Left renal cortex interstitium (tissue), 4 donors: ENCODE measurements around the gene ACD. TPM values are rescaled to one million over a fixed set of nuclear protein-coding genes. Genes with fewer than 3 reads are reported as not detected.

Experiments used
- DNase-seq, 4 donors: peaks; one replicate each; pipeline ENCODE4 v3.0.0-alpha.2; 2013; ENCODE audit warnings: low read depth in 4 of 4, low spot score in 2 of 4, missing footprints in 1 of 4
- polyA plus RNA-seq, 4 donors: library from polyadenylated mRNA; unstranded; fragments of 120-200 nt; gene quantifications; one replicate each; pipeline ENCODE4 v1.2.1, GENCODE V29; 2013; ENCODE audit not compliant: insufficient read length in 4 of 4

ACD gene
- polyA plus RNA-seq, 4 donors = 20.2 to 31.8 (median 26.2) TPM

DNA sequence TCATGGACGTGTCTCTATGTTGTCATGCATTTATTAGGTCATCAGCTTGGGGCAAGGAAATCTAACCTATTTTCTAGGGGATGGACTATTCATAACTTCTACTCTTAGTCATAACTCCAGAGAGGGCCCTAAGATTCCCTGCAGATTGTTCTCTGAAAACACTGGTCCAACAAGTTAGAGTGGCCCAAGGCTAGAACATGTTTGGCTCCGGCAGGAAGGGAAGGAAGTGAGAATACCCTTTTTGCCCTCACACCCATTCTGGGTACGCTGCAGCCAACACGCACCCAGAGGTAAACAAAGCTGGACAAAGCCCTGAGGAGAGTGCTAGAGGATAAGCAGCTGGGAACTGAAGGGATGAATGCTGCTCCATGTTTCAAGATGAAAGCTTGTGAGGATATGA, 16.5 kb upstream of the ACD start:
- no peak for DNase-seq

DNA sequence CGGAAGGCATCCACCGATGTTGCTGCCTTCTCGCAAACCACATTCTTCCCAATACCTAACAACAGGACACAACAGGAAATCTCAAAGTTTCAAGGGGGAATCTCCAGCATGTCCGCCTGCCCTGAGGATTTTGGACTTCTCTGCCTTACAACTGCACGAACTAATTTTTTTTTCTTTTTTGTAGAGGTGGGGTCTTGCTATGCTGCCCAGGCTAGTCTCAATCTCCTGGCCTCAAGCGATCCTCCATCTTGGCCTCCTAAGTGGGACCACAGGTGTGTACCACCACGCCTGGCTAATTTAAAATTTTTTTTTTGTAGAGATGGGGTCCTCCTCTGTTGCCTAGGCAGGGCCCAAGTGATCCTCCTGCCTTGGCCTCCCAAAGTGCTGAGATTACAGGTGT, 15.9 kb upstream of the ACD start:
- no peak for DNase-seq

- no peak for DNase-seq
These were observed 15.5 kb upstream of the ACD start for GRCh38 chr16:67675579-67675935.

GRCh38 chr16:67674851-67675578, 15.0 kb upstream of the ACD start:
- DNase-seq = no peak

DNA sequence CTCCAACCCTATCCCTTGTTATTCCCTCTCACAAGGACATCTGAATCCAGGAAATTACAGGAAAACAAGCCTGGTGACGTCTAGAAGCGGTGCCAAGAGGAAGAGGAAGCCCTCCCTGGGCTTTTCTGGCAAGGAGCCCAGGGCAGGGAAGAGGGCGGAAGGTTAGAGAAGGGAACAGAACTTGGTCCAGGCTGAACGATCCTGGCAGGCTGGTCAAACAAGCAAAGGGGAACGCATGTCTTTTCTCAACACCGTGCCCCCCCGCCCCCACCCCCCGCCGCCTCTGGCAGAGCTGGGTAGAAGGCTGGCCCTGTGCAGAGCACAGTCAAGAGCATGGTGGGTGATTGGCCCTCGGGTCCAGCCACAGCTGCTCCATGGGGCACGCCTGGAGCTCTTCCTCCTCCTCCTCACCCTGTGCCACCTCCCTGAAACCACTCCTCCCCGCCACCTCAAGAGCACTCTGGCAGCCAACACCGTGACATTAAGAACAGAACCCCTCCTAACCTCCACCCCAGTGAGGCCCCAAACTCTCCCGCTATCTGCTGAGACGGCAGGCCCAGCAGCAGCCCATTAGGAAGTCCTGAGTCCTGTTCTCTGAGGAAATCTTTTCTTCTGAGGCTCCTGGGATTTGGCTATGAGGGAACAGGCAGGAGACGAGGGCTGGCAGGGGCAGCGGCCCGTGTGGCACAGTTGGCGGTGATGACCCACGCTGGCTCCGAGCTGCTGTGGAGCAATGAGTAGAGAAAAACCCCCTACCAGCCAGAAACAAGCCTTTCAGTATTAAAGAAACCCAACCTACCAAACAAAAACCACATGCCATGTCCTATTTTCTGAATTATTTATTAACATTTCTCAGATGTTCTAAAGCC, 13.9 kb upstream of the ACD start:
- DNase-seq = no peak

GRCh38 chr16:67672739-67673662, 12.9 kb upstream of the ACD start:
- DNase-seq = no peak

DNA sequence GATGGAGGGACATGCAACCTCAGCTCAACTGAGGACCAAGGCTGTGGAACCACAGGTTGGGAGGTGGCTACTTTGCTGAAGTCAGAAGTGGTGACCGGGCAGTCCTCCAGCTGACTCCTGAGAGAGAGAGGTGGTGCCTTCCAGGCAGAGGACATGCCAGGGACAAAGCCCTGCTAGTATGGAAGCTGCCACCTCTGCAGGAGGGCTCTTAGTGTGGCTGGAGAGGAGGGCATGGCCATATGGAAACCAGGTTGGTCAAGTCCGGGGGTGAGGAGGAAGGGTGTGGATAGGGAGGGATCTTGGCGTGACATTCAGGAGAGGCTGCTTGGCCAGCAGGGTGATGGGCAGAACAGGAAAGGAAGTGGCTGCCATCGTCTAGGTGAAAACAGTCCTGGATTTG, 12.2 kb upstream of the ACD start:
- no peak for DNase-seq

DNA sequence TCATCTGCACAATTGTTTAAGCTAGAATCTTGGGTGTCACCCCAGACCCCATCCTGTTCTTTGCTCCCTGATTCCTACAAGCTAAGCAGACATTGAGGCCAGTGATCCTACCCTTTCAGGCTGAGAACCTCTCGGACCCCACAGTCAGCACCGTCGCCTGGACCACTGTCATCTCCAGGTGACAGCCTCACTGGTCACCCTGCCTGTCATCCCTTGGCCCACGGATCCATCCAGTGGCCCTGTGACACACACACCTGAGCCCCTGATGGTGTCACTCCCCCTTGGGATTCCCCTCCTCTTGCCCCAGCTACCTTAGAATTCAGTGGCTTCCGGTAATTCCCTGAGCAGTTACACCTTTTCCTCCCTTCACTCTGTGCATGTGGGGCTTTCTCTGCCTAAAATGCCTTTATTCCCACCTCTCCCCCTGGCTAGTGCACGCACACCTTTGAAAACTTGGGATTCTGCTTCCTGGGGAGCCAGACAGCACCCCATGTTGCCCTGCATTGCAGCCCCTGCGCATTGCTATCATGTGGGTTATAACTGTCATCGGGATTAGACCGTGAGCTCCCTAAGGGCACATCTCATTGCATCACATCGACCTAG, 9.5 kb upstream of the ACD start:
- DNase-seq = no peak

- no peak for DNase-seq
These were observed 8.6 kb upstream of the ACD start for GRCh38 chr16:67668495-67669157.

DNA sequence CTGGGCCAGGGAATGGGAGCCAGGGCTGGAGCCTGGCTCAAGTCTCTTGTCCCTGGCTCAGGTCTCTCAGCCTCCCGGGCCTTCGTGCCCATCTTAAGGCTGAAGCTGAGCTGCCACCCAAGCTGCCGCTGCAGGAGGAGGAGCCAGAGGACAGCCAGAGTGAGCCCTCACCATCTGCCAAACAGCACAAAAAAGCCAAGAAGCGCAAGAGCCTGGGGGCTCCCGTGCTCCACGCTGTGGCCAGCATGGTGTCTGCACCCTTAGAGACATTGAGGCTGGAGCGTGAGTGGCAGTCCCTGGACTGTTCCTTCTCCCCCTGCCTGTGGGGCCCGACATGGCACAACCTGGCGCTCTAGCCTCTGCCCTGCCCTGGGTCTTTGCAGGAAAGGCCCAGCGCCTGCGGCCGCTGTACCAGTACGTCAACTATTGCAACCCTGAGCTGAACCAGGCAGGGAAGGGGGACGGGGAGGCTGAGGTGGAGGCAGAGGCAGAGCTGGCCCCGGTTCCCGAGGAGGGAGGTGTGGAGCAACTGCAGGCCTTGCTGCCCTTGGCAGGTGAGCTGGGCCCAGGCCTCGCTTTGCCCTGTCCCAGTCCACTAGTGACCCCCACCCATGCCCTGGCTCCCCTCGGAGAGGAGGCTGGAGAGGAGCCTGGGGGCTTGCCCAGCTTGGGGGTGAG, 7.9 kb upstream of the ACD start:
- peak in 3 of 4 donors; percentile 67 to 84 (median 68) for DNase-seq

DNA sequence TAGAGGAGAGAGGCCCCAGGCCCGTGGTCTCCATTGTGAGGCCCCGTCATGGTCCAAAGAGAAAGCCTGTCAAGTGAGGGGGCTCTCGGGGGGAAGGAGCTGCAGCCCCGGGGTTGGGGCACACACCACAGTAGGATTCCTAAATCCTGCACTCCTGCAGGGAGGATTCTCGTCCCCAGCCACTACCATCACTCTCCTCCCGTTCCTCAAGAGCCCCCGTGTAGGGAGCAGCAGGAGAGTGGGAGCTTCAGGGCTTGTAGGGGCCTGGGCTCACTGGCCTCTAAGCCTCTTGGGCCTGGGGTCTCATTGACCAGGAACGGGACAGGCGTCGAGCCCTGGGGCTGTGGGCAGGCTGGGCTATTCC, 7.4 kb upstream of the ACD start:
- DNase-seq = no peak

DNA sequence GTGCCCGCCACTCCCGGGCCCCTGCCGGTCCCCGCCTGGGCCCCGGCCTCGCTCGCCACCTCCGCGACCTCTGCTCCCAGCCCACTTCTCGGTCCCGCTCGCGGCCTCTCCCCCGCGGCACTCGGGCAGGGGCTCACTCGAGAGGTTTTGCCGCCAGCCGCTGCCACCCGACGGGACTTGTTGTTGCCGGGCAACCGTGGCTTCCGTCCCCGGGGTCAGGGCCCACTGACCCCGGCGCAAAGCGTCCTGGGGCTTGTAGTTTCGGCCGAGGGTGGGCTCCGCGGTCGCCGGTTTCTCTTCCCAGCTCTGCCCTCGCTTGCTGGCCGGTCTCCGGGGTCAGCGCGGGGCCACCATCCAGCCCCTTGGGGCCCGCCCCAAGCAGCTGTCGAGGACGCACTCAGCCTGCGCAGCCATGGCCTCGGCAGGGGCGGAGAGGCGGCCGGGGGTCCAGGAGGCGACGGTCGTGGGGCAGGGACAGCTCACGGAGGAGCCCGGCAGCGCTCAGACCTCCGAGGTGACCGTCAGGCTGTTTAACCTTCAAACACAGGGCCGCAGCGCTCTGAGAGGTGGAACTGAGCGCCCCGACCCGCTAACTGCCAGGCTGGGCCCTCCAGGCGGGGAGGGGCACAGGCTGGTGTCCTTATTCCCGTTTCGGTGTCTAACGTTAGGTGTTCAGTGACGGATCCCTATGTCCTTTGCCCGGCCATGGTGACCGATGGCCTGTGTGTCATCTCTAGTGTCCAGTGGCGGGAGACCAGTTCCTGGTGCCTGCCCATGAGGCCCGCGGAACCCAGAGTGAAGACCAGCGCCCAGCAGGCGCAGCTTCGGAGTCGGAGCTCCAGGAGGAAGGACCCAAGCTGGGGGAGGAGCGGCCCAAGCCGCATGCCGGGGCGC, 6.7 kb upstream of the ACD start, which contains the start of the genes C16orf86 and ENKD1:
C16orf86 (plus strand) TSS at position 256 of the 894 bp plus-strand sequence; CDS start at position 413, 157 bp downstream.
ENKD1 (minus strand) TSS at position 192 of the 894 bp plus-strand sequence. CDS start 308 bp downstream, outside the sequence.
- peak in 1 of 4 donors; percentile 63 for DNase-seq

GRCh38 chr16:67666032-67666551, 6.0 kb upstream of the ACD start:
- no peak for DNase-seq

DNA sequence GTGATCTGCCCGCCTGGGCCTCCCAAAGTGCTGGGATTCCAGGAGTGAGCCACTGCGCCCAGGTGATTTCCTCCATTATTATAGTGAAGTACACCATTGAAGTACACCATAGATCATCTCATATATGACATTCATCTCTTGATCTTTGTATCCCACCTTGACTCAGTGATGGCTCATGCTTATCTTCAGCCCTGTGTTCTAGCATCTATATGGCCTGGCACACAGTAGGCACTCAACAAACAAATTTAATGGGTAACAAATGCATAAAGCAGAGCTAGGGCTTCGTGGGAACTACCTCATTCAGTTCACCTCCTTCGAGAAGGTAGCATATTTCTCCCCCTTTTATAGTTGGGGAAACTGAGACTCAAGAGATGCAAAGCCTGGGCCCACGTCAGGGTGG, 5.5 kb upstream of the ACD start:
- no peak for DNase-seq

GRCh38 chr16:67664871-67665270, 4.8 kb upstream of the ACD start:
- no peak for DNase-seq

GRCh38 chr16:67664258-67664657, 4.2 kb upstream of the ACD start:
- no peak for DNase-seq

GRCh38 chr16:67663877-67664222, 3.8 kb upstream of the ACD start:
- DNase-seq = no peak
